Measurements from ENCODE around the gene ZBTB1.
"Not testable (repeated sequence)": the region's sequence is repeated elsewhere in the genome, so short reads cannot be mapped to it uniquely, and the experiment has no call there.

ZBTB1 gene

DNA sequence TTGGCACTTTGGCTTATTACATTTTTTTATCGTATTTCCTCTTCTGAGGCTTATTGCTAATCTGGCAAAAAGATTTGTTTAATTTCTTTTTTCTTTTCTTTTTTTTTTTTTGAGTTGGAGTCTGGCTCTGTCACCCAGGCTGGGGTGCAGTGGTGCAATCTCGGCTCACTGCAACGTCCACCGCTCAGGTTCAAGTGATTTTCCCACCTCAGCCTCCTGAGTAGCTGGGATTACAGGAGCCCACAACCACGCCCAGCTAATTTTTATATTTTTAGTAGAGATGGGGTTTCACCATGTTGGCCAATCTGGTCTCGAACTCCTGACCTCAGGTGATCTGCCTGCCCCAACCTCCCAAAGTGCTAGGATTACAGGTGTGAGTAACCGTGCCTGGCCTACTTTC, 65.1 kb downstream of the ZBTB1 start:
- DNase-seq (ENCODE audit: low read depth), result not testable (repeated sequence)

- DNase-seq (ENCODE audit: low read depth), result no peak
Observed at GRCh38 chr14:64572386-64573104, 68.0 kb downstream of the ZBTB1 start.

- DNase-seq (ENCODE audit: low read depth), result no peak
Observed at GRCh38 chr14:64573109-64573508, 68.5 kb downstream of the ZBTB1 start.

Measured in GM04504 (cell line).